HG02943 (cell line): ENCODE data around the gene GAS7.

ENCODE experiments used
- ATAC-seq: cut with Tn5 transposase; IDR thresholded peaks from one replicate; pipeline ENCODE4 v1.9.1; 2021; ENCODE audit warnings: mild to moderate bottlenecking, low read depth, moderate library complexity; ENCODE audit not compliant: unreplicated experiment

GAS7 gene

DNA sequence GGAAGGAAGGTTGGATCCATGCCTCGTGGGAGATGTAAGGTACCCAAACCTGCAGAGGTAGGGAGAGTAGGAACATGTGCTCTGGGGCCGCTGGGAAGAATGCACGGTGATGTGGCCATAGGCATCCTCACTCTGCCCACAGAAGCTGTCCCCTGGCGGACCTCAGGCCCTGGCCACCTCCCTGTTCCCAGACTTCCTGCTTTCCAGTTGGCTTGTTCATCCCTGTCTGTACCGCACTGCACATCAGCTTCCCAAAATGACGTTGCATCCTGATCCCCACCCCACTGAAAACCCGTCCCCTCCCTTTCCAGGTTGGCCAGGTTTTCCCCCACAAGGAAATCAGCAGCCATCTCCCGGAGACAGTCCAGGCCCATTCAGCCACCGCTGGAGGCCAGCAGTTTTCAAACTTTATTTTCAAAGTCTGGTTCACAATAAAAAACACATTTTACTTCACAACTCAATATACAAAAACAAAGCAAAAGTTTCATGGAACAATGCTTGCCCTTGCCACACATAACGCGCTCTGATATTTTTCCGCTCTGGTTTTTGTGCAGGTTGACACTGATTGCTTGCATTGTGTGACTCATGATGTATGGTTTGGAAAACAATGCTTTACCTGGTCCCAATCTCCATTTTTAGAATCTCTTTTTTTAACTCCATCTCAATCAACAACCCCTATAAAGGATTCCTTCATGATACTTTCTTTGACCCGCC lies 143.0 kb downstream of the GAS7 start:
- ATAC-seq: no peak

GRCh38 chr17:10053782-10054540 lies 144.4 kb downstream of the GAS7 start:
- no peak for ATAC-seq

GRCh38 chr17:10052106-10052813 lies 146.1 kb downstream of the GAS7 start:
- ATAC-seq: no peak

DNA sequence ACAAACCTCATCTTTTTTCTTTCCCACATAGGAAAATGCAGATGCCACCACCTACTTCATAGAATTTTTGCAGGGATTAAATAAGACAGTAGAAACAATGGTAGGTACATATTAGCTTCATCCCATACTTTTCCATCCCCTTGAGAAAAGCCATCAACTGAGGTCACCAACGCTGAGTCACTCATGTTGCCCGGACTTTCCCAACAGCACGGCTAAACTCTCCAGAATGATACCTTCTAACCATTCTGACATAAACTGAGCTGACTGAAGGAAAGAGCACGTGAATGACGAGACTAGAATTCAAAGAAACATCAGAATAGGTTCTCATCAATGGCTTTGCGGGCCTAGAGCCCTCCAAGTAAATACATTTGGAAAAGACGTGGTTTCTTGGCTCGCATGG lies 147.3 kb downstream of the GAS7 start:
- no peak for ATAC-seq

DNA sequence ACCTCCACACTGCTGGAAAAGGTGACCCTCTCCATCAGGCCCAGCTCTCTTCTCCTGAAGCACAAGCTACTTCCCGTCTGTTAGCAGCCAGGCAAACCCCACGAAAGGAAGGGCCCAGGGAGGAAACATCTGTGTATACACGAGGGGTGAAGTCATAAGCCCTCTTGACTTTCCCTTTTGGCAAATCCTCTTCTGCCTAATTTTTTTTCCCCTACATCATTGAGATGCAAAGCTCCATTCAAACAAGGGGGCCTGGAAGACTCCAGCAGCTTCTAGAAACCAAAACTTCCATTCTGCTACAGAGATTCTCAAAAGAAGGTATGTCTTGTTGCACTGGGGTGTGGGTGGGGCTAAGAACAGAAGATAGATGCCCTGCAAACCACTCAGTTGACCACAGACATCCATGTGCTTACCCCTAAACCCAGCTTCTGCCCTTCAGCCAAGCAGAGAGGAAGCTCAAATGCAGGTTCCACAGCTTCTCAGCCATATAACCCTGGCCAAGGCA lies 147.8 kb downstream of the GAS7 start:
- no peak for ATAC-seq

DNA sequence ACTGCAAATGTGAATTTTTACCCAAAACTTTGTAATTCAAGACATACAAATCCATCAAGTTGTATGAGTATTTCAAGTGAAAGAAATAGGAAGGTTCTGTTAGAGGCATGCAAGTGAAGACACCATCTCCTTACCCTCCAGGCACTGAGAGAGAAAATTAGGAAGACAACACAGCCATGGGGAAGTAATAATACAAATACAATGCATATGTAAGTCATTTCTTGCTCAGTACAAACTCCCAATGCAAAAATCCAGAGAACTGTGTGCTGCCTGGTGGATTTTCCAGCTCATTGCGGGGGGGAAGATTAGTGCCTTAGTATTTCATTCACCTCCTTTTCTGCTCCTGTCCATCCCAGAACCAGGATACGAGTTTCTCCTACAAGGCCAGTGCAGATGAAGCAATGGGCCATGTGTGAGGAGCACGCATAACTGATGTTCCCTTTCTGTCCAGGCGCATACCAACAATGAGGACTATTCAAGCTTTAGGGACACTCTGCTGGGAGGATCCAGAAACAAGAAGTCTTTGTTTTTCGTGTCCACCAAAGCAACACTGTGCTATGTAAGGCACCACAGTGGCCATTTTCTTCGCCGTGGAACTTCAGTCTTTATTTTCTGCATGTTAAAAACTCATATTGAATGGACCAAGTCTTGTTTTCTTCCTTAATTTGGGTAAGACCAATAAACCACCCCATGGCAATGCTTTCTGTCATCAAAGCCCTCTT lies 149.6 kb downstream of the GAS7 start:
- no peak for ATAC-seq

- peak; percentile 38 for ATAC-seq
These were observed 151.3 kb downstream of the GAS7 start for GRCh38 chr17:10046786-10047785.

DNA sequence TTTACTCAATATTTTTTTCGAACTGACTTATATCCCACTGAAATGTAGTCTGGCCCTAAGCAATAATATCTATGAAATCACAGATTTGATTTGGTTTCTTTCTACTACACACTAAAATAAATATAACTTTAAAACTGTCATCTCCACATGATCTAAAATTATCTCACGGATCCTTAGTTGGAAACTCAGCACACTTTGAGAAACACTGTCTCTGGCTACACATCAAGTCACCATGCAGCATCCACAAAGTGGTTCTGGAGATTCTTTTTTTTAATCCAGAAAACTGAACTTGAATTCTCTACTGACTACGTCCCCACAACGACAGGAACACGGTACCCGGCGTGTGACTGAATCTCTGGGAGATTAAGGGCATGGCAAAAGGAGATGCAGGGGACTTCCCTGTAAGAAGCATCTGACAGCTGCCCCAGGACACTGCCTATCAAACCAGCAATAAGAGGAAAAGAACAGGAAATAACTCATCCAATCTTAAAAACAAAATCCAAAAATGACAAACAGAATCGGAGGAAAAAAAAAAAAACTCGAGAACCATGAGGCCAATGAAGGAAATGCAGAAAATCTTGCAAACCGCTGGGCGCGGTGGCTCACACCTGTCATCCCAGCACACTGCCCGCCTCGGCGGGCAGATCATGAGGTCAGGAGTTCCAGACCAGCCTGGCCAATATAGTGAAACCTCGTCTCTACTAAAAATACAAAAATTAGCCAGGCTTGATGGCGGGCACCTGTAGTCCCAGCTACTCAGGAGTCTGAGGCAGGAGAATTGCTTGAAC lies 152.3 kb downstream of the GAS7 start:
- ATAC-seq: no peak

DNA sequence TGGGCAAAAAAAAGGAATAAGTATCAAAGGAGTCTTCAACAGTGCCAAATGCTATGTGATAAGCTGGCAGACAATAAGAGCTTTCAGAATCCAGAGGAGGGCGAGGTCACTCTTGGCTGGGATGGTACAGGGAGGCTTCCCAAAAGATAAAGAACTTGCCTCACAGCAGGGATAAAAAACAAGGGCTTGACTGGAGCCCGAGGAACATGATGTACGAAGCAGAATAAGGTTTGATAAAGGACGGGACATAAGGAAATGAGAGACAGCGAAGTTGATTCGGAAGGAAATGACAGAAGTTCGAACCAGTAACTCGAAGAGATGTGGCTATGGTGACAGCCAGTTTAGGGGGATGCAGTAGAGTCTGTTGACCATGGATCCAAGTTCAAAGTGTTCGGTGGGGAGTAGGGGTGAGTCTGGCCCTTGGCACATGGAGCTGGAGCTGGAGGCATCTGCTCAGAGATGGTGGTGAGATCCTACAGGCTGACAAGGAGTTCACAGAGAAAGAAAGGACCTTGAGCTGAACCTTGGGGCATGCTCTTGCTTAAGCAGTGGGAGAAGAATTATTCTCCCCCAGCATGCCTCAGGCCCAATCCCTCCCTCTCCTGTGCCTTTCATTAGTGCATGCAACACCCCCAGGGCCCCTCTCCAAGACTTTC lies 155.7 kb downstream of the GAS7 start:
- ATAC-seq: no peak

DNA sequence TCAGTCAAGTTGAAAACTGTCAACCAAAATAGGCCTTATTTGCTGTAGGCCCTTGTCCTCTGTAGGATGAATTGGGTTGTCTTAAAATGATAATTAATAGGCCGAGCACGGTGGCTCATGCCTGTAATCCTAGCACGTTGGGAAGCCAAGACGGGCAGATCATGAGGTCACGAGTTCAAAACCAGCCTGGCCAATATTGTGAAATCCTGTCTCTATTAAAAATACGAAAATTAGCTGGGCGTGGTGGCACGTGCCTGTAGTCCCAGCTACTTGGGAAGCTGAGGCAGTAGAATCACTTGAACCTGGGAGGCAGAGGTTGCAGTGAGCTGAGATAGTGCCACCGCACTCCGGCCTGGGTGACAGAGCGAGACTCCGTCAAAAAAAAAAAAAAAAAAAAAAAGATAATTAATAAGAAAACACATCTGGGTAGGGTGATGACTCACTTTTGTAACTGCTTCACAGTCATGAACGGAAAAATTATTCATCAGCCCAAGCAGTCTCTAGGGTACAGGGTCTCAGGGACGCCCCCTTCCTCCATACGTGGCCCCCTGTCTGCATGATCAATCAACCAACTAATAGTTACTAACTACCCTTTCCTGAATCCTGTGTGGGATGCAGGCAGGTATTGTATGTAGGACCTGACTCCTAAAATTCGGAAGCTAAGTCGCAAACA lies 156.4 kb downstream of the GAS7 start:
- no peak for ATAC-seq

DNA sequence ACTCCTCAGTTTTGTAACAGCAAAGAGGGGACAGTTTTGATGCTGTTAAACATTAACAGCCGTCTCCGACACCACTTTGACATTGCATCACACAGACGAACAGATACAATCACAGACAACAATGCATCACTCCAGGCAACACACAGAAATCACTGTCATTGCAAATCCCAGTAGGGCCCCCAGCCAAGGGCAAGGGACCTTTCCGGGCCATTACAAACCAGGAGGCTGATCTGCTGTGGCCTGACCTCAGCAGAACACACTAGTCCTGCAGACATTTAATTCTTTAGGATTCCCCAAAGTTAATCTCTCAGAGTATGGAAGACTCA lies 157.2 kb downstream of the GAS7 start:
- ATAC-seq: no peak

GRCh38 chr17:10036511-10037061 lies 161.8 kb downstream of the GAS7 start:
- no peak for ATAC-seq

DNA sequence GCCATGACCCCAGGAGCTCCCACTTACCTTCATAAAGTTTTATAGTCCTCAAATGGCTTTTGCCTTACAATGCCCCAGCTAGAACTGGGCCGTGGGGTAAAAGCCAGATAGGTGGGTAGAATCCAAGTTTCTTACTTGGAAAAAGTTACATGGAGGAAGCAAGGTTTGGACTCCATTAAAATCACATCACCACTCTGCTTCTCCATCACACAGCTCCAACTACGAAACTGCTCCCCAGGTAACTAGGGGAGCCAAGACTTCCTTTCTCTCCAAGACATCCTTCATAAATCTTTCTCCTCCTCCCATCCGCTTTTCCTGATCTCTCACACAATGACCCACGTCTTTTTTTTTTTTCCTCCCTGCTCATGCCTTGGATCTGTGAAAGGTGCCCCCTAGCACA lies 162.5 kb downstream of the GAS7 start:
- no peak for ATAC-seq

DNA sequence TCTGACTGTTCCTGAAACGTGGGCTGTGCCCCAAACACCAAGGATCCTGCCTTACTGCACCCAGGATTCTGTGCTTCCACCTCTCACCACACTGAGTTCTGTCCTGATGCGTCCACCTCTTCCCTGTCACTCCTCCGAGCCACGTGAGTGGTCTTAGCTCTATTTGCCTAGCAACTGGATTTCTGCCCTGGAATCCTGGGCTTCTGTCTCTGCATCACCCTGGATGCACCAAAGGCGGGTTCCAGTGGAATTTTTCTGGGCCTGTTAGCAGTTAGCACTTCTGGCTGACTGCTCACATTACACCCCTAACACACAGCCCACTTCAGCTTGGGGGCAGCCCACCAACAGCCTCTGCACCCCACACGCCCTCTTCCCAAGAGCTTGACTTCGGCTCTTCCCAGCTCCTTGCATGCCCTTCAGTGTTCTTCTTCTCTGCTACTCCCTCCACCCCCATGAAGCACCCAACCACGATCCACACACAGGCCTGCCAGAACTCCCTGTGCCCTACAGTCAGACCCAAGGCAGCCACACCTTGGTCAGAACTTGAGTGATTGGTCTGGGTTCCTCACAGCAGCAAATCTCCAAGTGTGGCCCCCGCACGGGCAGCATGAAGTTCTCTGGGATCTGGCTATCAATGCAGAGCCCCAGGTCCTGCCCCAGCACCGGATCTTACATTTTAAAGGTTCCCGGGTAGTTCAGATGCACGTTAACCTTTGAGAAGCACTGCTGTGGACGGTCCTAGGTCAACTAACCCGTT lies 163.5 kb downstream of the GAS7 start:
- ATAC-seq: no peak

- ATAC-seq: no peak
These were observed 164.4 kb downstream of the GAS7 start for GRCh38 chr17:10033959-10034358.

DNA sequence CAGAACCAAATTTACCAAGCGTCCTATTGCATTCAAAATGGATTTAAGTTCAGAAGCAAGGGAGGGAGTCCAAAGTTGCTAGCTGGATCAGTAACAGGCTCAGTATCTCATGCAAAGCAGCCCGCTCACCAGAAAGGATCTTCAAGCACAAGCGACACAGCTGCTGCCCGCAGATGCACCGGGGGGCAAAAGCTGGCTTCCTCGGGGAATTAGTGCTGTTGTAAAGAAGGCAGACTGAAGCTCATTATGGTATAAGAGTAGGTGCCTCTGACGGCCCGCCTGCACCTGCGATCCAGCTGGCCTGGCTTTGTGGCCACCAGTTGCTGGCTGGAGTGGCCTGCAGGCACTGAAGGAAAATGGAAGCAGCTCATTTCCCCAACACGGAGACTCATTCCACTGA lies 165.0 kb downstream of the GAS7 start:
- no peak for ATAC-seq
